Muscle of arm (tissue), 12 donors: ENCODE data around the gene PIEZO1. TPM values are rescaled to one million over a fixed set of nuclear protein-coding genes. Genes with fewer than 3 reads are reported as not detected.

ENCODE experiments used
- DNase-seq: peaks from one replicate; pipeline ENCODE4 v3.0.0-alpha.2; 2013
- polyA plus RNA-seq, 12 donors: library from polyadenylated mRNA; unstranded; fragments of 120-200 nt; gene quantifications; one replicate each; pipeline ENCODE4 v1.2.1, GENCODE V29; 2013; ENCODE audit not compliant: insufficient read length in 12 of 12

The PIEZO1 gene
- polyA plus RNA-seq, 12 donors, result 36.1 to 78.2 (median 48.2) TPM; not detected in 1

DNA sequence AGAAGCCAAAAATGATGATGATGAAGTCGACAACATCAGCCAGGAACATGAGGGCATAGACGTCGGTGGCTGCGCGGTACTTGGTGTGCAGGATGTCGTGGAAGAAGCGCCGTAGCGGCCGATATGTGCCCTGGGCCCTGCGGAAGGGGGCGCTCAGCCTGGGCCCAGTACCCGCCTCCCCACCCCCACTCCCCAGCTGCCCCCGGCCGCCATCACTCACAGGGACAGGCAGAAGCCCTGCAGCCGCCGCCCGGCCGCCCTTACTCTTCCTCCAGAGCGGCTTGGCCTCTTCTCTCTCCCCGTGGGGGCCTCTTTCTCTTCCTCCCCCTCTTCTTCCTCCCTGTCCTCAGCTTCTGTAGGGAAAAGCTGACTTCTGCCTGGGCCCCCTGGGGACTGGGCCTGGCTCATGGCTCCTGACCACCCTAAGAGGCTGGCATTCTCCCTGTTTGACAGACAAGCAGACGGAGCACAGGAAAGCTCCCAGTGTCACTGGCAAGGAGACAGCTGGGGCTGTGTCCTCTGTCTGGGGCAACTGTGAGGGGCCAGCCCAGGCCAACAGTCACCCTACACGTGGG, 64.5 kb downstream of the PIEZO1 start:
- DNase-seq, result no peak

GRCh38 chr16:88719933-88720296, 65.1 kb downstream of the PIEZO1 start:
- no peak for DNase-seq

DNA sequence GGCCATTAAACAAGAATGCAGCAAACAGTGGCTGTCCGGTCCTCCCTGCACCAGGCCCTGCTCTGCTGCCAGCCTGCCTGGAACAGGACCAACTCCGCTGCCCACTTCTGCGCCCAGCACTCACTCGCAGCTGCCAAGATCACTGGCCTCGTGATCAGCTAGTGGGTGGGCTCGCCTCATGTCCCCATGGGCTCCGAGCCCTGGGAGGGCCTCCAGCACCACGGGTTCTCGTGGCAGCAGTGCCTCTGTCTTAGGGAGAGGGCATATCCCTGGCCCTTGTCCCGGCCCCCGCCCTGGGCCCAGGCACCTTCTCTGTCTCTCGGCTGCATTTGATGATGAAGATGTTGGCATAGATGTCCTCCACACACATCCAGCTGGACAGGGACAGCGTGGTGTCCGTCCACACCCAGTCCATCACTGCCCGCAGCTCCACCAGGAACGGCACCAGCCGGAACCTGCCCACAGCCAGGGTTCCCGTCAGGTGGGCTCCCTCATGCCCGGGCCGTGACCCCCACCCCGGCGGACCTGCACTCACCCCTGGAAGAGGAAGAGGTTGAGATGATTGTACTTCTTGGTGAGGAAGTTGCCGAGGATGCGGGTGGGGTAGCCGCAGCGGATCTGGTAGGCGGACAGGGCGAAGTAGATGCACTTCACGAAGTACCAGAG, 65.6 kb downstream of the PIEZO1 start:
- no peak for DNase-seq

GRCh38 chr16:88718178-88718577, 66.8 kb downstream of the PIEZO1 start:
- DNase-seq, result no peak

DNA sequence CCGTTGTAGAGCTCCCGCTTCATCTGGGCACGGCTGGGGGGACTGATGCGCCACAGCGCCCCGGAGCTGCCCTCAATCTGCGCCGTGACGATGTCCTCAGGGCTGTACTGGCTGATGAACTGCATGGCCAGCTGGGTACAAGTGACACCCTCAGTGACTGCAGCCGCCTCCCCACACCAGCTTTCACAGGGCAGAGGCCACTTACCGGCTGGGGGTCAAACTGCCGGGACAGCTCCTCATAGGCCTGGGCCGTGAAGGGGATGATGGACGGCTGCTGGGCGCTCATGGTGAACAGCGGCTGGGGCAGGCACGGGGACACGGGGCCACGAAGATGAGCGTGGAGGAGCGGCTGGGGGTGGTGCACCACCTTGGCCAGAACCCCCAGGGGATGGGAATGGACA, 68.4 kb downstream of the PIEZO1 start:
- no peak for DNase-seq

DNA sequence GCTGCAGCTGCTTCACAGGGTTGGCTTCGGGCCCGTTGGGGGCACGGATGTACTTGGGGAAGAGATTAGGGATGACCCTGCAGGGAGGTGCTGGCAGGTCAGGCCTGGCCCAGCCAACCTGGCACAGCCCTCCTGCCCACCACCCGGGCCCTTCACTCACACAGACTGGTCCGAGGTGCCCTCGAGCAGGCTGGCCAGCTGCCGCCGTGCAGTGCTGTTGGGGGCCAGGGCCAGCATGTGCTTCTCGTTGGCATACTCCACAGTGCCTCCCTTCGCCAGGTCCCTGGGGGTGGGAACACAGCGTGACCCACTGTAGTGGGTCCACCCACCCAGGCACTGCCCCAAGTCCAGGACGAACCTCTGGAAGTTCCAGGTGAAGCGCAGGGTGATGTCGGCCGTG, 68.8 kb downstream of the PIEZO1 start:
- DNase-seq, result no peak

DNA sequence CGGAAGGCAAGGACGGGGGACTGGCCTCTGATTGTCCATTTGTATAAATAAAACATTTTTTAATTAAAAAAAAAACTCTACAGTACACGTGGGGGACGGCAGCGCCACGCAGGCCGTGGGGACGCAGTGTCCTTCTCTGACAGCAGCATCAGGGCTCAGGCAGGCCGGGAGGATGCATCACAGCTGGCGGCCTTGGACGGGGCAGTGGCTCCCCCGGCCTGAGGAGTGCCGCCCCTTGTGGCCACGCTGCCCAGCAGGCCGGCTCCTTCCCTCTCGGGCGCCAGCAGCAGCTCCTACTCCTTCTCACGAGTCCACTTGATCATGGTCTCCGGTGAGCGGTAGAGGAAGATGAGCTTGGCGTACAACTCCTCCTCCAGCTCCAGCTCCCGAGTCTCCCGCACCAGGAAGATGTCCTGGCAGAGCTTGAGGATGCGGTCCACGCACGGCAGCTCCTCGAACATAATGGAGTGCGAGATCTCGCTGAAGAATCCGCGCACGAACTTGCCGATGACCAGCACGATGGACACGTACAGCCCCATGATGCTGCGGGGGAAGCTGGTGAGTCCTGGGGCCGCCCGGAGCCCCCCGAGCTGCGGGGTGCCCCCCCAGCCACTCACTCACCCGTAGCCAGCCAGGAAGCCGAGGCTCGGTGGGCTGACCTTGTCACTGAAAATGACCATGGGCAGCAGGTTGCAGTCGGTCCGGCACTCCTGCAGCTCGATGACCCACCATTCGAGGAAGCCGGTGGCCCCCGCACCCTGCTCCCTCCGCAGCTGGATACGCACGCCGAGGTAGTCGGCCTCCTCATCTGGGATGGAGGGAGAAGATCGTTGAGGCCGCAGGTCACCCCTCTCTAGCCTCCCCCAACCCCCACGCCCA, 69.5 kb downstream of the PIEZO1 start:
- no peak for DNase-seq

DNA sequence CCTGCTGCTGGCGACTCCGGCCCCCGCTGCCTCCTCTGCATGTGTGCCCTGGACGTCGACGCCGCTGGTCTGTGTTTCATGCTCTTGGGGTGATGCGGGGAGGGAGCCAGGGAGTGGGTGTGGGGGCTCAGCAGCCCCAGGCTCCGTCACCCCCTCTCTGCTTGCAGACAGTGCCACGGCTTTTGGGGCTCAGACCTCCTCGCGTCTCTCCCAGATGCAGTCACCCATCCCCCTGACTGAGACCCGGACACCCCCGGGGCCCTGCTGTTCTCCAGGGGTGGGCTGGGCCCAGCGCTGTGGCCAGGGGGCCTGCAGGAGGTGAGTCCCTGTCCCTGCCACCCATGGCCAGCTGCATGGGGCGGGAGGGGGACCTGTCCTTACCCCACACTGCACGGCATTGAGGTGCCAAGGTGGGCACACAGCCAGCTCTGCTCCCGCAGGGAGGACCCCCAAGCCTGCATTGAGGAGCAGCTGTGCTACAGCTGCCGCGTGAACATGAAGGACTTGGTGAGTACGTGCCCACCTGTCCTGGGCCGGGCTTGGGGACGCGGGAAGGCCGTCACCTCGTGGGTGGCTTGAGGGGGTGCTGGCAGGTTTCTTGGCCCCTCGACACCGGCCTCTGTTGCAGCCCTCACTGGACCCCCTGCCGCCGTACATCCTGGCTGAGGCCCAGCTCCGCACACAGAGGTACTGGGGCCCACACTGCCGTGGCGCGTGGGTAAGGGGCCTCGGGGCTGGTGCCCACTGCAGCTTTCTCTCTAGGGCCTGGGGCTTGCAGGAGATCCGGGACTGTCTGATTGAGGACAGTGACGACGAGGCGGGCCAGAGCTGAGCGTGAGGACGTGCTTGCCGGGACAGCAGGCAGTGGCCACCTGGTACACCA, 70.4 kb downstream of the PIEZO1 start:
- no peak for DNase-seq

DNA sequence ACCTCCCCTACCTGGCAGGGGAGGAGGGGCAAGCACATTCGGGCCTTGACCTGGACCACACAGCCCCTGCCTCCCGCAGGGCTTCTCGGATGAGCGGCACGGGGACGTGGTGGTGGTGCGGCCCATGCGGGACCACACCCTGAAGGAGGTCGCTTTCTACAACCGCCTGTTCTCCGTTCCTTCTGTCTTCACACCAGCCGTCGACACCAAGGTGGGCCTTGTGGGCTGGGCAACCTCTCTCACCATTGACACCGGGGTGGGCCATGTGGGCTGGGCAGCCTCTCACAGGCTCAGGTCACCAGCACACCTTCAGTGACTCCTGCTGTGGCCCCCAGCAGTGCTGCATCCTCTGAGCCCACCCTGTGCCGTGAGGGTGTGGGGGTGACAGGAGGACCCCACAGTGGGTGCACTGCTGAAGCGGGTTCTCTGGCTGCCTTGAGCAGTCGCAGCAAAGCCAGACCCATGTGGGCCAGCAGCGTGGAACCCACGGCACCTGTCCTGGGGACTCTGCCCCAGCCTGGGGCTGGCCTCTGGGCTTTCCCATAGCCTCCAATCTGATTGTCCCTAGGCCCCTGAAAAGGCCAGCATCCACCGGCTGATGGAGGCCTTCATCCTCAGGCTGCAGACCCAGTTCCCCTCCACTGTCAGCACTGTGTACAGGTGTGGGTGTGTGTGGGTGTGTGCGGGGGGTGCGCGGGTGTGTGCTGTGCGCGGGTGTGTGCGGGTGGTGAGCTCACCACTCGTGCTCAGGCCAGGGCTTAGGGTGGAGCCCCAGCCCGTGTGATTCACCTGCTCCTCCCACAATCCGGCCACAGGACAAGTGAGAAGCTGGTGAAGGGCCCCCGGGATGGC, 71.2 kb downstream of the PIEZO1 start:
- no peak for DNase-seq

GRCh38 chr16:88713054-88713453, 72.0 kb downstream of the PIEZO1 start:
- DNase-seq, result no peak

- no peak for DNase-seq
These were observed 72.5 kb downstream of the PIEZO1 start for GRCh38 chr16:88712362-88712979.

DNA sequence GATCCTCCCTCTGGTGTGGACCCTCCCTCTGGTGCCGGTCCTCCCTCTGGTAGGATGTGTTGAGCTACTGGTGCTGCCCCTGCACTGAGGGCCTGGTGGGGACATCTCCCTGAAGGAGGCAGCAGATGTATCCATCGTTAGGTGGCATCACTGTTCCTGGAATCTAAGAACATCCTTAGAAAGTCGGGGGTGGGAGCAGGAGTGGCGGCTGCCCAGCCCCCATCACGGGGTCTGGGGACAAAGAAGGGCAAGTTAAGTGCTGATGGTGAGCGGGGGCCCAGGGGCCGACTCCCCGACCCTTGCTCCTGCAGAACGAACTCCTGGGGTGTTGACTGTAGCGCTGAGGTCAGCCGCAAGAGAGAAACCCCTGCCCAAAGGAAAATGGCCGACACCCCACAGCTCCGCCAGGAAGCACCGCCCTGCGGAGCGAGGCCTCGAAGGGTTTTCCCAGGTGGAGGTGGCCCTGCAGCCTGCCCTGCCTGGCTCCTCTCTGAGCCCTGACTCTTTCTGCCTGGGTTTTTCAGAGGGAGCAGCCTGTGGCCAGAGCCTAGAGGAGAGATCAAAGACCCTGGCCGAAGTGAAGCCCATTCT, 73.2 kb downstream of the PIEZO1 start:
- DNase-seq, result no peak

- no peak for DNase-seq
These were observed 74.5 kb downstream of the PIEZO1 start for GRCh38 chr16:88710556-88710955.

DNA sequence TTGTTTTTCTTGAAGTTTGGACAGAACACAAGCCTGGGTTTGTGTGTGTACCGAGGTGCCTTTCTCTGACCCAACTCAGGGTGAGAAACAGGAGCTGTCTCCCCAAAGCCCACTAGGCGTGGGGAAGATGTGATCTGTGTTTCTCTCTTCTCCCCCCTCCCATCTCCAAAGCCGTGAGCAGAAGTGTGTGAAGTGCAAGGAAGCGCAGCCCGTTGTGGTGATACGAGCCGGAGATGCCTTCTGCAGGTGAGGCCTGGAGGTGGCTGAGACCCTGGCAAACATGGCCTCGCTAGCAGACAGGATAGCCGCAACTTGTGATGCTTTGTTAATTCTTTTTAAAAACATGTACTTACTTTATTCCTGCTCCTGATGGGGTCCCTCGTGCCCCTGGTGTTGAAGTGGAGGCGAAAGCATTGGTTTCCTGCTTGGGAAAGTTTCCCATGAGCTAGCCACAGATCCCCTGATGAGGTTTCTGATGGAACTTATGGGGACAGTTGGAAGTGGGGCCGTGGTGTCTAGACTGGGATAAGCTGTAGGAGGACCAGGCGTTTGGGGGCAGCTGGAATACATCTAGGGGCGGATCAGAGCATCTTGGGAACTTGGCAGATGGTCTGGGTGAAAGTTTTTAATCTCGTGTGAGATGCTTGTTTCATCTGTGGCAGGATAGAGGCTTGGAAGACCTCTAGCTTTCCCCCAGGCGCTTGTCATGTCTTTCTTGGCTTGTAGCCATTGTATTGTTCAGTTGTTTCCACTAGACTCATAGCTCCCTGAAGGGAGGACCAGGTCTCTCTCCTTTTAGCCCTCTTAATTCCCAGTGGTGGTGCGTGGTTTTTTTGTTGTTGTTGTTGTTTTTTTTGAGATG, 77.8 kb downstream of the PIEZO1 start:
- no peak for DNase-seq

- peak; percentile 89 for DNase-seq
These were observed 78.6 kb downstream of the PIEZO1 start, which contains the start of the genes CTU2 and RNF166 for GRCh38 chr16:88706229-88706964. Gene CTU2 (plus strand): TSS chr16:88706503. CDS start chr16:88706531, 28 bp downstream. Gene RNF166 (minus strand): TSS chr16:88706408. CDS start chr16:88706325, 83 bp downstream.

DNA sequence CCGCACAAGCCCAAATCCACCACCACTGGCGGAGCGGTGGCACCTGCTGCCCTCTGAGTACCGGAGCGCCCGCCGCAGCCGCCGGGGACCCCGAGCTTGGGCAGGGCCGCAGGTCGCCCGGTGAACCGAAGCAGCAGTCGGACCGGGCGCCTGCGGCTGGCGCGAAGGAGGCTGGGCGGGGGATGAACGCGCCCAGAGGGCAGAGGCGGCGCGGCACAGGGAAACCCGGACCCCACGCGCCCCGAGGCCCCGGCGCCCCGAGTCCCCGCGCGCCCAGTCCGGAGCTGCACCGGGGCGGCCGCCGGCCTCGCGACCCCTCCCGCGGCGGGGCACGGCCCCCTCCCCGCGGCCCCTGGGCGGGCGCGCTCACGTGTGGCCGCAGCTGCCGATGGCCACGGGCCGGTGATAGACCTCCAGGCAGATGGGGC, 79.2 kb downstream of the PIEZO1 start:
- no peak for DNase-seq

GRCh38 chr16:88705076-88705684, 79.8 kb downstream of the PIEZO1 start:
- no peak for DNase-seq
